GM21786 (cell line): ENCODE measurements around the gene SLC6A15.

Experiments used
- ATAC-seq: cut with Tn5 transposase; IDR thresholded peaks from one replicate; pipeline ENCODE4 v1.9.1; 2021; ENCODE audit not compliant: unreplicated experiment

SLC6A15 gene

DNA sequence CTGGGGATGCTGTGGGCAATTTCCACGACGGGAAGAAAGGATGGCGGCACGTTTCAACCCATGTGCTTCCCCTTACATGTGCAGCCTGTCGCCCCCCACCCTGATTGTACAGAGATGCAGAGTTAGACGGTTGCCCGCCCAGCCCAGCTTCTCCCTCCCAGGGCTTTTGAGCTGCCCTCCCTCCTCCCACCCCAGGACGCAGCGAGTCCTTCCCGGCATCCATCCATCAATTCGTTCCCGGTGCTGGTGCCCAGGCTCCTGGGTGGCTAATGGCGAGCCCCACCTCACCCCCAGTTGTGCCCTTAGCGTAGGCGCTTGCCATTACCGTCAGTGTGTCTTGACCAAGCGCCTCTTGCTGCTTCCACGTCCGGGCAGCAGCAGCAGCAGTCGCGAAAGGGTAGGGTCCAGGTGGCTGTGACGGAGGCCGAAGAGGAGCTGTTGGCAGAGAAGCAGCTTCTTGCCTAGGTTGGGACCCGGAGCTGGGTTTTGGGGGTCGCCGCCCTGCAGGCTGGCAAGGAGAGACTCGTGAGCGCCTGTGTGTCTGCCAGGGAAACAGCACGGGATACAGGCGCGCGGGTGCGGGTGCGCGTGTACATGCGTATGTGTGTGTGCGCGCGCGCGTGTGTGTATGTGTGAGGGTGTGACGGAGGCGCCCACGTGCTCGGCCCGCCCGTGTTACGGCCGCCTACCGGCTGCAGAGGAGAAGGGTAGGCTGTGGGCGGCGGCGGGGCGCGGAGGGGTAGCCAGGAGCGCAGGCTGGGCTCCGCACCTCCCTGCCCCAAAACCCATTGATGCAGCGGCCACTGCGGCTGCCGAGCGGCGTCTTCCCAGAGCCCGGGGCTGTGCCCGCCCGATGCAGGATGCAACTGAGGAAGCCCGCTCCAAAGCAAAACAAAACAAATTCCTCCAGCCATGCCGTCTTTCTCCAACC, at the start of gene SLC6A15:
Gene SLC6A15 (minus strand): TSS at position 602 of the 931 bp plus-strand sequence. CDS start 20,679 bp downstream, outside the sequence.
- ATAC-seq: no peak

GRCh38 chr12:84960918-84961317, 48.3 kb upstream of the SLC6A15 start:
- no peak for ATAC-seq

GRCh38 chr12:84955298-84955697, 42.7 kb upstream of the SLC6A15 start:
- ATAC-seq: no peak

- no peak for ATAC-seq
Measured at GRCh38 chr12:84954415-84954814, 41.8 kb upstream of the SLC6A15 start.

GRCh38 chr12:84950971-84951546, 38.5 kb upstream of the SLC6A15 start:
- no peak for ATAC-seq

DNA sequence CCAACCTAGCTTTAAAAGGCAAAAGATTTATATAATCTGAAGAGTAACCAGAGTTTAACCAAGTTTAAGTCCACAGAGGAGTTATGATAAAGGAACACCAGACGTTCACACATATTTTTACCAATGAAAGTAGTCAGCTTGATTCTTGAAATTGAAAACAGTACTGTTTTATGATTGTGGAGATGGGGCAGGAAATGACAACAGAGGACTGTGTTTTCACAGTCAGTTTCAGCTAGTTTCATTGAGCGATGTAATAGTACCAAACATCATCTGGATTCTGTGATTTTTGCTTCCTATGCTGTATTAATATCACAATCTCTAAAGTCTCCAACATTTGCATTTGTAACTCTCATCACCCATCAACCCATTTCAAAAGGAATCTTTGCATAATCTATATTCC, 34.2 kb upstream of the SLC6A15 start:
- no peak for ATAC-seq

- ATAC-seq: no peak
Measured at GRCh38 chr12:84937415-84937814, 24.8 kb upstream of the SLC6A15 start.

DNA sequence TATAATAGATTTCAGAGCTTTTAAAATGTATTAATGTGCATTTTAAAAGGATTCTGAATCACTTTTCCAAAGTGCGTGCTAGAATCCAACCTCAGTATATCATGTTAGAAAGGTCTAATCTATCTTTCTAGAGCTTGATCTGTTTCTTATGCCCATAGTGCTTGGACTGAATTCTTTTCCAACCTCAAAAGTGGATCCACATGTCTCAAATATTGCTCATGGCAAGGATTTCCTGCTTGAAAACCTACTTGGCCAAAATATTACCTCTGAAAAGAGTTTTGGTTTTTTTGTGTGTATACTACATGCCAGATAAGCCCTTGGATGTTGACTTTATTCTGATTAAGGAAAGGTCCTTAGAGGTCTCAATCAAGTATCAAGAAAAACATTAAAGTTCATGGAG, 16.9 kb upstream of the SLC6A15 start:
- no peak for ATAC-seq

DNA sequence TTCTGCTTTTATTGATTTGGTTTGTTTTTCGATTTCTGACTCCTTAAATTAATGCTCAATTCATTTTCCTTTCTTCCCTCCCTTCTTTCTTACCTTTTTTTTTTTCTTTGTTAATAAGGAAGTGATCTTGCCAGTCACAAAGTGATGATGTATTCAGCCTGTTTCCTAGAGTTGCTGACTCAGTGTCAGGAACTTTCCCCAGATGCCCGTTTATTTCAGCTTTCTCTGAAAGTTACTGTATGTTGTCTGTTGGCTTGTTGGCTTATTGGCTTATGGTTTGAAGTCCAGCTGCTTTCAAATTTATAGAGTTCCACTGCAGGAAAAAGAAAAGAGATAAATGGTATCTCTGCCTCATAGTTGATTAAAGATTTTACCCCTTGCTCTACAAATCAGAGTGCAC, 12.4 kb upstream of the SLC6A15 start:
- no peak for ATAC-seq

DNA sequence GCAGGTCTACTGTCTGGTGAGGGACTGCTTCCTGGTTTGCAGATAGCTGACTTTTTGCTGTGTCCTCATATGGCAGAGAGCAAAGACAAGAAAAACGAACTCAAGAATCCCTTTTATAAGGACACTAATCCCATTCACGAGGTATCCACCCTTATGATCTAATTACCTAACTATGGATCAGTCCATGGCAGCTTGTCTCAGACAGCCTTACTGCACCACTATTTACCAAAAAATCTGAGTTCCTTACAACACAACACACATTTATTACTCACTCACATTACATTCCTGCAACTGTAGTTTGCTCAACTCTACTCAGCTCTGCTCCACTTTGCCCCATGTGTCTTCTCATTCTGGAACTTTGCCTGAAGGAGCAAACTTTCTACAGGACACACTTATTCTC, 10.1 kb upstream of the SLC6A15 start:
- ATAC-seq: no peak

GRCh38 chr12:84920331-84920730, 7.7 kb upstream of the SLC6A15 start:
- no peak for ATAC-seq

GRCh38 chr12:84919271-84919670, 6.7 kb upstream of the SLC6A15 start:
- ATAC-seq: no peak

DNA sequence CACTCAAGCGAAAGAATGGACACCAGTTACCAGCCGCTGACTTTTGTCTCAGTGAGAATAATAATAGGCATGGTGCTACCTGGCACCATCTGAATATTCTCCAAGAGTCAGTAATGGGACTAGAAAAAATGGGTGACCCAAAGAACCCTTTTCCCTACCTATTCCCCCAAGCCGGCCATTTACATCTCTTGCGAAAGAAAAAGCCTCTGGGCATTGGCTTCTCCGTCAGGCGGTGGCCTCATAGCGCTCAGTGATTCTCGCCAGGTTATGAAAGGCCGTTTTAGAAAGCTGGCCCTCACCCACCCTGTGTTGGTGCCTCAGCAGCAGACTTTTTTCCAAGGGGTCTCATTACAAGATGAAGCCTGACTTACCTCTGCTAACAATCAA, 523 bp upstream of the SLC6A15 start:
- ATAC-seq: no peak

DNA sequence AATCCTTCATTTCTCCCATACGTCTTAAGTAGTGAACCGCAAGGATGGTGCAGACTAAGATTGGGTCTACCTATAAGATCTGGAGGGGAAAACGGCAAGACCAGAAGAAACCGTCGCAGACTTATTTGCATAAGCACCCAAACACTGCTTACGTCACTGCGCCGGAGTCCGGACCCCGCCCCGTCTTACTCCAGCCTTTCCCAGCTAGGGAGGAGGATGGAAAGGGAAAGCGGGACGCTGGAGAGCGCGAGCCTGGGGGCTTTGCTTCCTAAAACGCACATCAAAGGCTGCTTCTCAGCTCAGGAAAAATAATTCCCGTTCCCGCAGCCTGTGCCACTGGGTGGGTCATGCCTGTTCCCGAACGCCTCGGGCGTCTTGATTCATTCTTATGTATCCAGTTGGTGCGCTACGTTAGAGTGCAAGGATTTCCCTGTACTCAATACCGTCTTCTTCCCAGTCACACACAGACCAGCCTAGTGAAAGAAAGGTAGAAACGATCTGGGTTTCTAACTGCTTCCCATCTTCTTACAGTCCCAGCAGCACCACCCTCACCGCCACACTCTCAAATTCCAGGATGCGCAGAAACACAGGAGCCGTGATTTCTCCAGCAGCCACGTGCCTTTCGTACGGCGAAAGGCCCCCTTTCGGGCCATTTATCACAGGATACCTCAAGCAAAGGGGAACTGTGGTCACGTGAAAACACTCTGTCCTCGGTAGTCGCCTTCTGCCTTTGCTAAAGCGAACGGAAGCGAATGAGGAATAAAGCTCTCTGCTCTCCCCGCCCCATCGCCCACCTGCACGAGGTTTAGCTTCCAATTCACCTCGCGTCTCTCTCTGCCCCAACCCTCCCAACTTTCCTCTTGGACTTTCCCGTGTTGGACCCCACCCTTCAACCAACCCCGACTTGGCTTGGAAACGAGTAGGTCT, 1.1 kb downstream of the SLC6A15 start:
- ATAC-seq: no peak

DNA sequence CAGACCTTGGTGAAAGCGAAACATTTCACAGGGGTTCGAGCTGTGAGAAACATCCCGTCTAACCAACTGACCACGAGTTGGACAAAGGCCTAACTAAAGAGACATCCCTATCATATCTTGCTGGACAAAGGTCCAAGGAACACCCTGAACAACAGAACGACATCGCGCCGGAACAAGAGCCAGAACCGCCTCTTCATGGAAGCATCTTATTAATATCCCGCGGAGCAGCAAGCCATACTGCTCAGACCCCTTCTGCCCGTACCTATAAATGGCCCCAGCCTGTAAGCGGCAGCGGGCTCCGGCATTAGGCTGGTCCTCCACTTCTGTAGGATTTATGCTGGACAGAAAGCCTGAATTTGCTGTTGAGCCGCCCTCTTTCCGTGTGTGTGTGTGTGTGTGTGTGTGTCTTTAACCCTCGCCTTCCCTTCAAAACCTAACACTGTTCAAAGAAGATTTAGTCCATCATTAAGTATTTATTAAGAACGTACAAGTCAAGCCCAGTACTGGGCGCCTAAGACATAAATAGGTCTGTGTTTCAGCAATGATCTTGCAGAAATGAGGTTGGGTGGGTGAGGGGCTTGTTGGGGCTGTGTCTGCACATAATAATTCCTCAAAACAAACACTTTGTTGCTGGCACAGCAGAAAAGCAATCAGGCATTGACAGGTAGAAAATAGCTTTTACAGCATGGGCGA, 1.9 kb downstream of the SLC6A15 start:
- ATAC-seq: no peak

GRCh38 chr12:84904051-84904450, 8.5 kb downstream of the SLC6A15 start:
- no peak for ATAC-seq

DNA sequence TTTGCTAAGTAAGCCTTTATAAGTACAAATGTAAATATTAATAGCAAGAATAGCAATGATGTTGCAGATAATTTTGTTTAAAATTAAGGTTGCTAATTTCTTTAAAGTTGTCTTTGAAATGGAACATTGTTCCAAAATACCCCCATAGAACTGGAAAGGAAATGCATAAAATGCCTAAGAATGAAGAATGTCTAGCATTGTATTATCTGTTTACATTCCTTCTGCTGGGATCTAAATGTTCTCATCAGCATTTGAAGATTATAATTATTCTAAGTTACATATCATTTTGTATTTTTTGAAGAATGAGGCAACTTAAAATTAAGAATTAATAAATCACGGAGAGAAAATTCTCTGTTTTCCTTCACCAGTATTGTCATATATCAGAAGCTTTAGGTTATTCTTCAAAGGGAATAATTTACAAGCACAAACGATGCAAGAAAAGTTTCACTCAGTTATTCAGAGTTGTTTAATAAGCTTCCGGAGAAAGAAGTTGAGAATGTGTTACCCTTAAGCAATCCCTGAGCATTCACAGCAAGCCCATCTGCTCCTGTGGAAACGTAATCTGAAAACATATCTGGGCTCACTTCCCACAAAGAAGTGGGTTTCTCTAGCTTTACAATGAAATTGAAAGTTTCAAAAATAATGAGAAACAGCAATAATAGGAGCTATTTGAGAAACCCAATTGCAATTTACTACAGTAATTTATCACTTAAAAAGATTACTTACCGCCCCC, 21.3 kb downstream of the SLC6A15 start:
- no peak for ATAC-seq

DNA sequence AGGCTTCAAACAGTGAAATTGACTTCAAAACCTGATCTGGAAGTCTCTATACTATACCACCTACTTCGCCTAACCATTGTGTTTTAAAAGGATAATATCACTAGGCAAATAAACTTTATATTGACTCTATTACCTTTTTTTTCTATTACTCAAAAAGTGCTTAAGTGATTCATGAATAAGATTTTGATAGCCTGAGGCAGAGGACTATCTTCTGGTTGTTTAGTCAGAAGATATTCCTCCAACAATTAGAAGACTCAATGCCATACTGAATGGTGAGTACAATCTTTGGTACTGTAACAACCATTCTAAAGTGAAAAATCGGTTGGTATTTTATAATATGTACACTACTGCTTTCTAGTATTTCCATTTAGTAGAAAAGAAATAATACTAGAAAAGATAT, 22.8 kb downstream of the SLC6A15 start:
- ATAC-seq: no peak

DNA sequence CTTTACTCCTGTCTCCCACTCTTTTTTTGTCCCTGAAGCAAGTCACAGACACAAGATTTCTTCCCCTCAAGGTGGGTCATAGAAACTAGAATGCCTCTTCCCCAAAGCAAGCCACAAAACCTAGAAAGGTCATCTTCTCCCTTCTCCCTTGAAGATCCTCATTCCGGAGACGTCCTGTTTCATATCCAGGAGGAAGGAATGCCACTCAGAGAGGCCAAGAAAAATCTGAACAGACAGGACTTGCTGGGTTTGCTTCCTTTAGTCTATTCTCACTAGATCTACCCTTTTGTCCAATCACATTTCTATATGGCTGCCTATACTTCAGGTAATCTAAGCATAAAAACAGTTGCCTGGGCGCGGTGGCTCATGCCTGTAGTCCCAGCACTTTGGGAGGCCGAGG, 23.7 kb downstream of the SLC6A15 start:
- ATAC-seq: no peak

DNA sequence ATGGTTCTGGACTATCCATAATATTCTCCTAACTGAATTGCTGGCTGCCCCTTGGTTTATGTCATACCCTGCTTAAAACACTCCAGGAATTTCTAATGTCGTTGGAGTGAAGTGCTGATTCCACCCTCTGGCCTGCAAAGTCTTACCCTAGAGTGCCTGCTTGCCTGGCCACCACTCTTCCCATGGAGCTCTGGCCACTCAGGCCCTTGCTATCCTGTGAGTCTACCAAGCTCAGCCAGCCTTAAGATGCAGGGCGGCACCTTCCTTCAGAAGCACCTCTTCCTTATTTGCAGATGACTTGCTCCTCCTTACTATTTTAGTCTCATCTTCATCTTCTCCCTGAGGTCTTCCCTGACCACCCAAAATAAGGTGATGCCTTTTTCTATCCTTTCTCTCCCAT, 35.3 kb downstream of the SLC6A15 start:
- ATAC-seq: no peak
